HTR-8/SVneo (cell line): ENCODE data around the gene C1QA.

Source experiments
- DNase-seq: peaks from one replicate; pipeline ENCODE4 v3.0.0; 2011; ENCODE audit warnings: low spot score, mixed read lengths; ENCODE audit not compliant: insufficient read length
- FAIRE-seq: peaks from 2 replicates; lab custom pipeline; 2011; peaks lifted over from hg19 to GRCh38; lab: Jason Lieb, UNC

The C1QA gene, protein sequence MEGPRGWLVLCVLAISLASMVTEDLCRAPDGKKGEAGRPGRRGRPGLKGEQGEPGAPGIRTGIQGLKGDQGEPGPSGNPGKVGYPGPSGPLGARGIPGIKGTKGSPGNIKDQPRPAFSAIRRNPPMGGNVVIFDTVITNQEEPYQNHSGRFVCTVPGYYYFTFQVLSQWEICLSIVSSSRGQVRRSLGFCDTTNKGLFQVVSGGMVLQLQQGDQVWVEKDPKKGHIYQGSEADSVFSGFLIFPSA

DNA sequence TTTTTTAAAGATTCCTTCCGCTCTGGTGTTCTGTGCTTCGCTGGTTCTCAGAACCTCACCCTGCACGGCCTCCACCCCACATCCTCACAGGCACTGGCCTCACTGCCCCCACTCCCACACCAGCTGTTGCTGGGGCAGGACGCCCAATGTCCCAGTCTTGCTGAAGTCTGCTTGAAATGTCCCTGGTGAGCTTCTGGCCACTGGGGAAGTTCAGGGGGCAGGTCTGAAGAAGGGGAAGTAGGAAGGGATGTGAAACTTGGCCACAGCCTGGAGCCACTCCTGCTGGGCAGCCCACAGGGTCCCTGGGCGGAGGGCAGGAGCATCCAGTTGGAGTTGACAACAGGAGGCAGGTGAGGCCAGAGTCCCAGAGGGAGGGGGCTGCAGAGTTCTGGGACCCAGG is at the start of gene C1QA:
C1QA (plus strand) TSS at position 276 of the 400 bp plus-strand sequence. CDS start 989 bp downstream, outside the sequence.
- FAIRE-seq = no peak
- DNase-seq = no peak

DNA sequence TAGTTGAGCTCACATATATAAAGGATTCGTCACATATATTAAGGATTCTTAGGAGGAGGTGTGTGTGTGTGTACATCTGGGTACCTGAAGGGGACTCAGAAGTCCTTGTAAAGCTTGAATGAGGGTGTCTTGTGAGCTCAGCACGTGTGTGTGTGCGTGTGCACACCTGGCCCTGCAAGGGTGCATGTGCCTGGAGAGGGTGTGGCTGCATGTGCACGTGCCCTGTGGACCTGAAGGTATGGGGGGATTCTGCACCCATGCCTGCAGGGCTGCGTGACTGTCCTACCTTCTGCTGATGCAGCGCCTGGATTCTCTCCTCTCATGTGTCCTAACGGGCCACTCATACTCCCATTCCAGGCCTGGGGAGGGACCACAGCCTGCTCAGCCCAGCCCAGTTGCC is 49.2 kb upstream of the C1QA start:
- DNase-seq (no peak), FAIRE-seq (no peak)

DNA sequence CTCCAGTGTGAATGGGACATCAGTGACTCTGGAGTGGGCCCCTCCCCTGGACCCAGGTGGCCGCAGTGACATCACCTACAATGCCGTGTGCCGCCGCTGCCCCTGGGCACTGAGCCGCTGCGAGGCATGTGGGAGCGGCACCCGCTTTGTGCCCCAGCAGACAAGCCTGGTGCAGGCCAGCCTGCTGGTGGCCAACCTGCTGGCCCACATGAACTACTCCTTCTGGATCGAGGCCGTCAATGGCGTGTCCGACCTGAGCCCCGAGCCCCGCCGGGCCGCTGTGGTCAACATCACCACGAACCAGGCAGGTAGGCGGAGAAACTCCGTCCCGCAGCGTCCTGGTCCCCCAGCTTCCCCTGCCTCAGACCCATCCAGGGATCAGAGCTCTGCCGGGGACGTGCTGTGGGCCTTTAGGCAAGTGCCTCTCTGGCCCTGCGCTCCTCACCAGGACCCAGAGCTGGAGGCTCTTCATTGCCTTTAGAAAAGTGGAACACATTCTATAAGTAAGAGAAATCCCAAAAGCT is 47.5 kb upstream of the C1QA start:
- DNase-seq (no peak), FAIRE-seq (no peak)

DNA sequence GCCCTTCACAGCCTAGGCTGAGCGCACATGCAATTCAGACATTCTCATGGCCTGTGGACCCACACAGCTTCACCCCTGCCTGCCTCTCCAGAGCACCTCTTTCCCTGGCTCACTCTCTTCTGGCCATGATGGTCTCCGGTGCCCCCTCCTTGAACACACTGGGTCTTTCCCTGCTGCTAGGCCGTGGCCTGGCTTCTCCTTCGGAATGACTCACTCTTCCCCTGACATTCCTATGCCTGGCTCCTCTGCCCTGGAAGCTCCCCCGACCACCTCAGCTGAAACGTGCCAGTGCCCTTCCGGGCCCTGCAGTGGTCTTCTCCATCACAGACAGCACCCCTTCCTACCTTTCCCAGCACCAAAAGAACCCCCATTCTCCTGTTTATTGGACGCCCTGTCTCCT is 44.9 kb upstream of the C1QA start:
- FAIRE-seq (no peak), DNase-seq (peak; percentile 24)

DNA sequence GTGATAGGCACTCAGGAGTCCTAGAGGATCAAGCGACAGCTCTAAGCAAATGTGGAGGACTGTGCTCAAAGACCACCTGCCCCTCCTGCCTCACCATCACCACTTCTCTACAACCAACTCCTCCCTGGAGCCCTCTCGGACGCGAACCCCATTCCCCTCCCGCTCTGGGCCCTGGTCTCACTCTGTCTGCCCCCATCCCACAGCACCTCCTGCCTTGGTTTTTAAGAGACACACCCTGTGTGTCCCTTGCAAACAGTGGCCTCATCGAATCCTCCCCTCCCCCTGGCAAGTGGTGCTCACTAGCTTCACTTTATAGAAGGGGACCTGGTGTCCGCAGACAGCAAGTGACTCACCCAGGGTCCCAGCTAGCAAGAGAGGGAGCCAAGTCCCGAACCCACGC is 44.4 kb upstream of the C1QA start:
- no peak for FAIRE-seq
- no peak for DNase-seq

DNA sequence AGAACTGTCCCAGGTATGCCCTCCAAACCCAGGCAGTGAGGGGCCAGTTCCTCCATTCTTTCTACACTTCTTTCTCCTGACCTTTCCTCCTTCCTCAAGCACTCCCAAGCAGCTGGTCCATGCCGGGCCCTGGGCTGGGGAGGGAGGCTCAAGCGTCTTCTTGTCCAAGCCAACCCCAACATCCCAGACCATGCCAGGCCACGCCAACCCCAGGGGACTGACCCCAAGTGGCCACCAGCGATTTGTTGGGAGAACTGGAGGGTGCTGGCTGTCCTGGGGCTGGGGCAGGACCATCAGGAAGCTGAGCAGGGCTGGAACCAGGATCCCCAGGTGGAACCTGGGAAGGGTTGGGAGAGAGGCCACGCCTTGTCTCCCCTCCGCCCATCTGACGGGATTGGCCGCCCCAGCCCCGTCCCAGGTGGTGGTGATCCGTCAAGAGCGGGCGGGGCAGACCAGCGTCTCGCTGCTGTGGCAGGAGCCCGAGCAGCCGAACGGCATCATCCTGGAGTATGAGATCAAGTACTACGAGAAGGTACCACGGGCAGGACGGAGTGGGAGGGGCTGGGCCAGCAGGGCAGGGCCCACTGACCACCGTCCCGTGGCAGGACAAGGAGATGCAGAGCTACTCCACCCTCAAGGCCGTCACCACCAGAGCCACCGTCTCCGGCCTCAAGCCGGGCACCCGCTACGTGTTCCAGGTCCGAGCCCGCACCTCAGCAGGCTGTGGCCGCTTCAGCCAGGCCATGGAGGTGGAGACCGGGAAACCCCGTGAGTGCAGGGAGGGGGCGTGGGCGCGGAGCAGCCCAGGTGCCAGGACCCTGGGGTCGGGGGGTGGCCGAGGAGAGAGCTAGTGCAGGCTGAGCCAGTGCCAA is 43.3 kb upstream of the C1QA start:
- no peak for DNase-seq
- FAIRE-seq = no peak

DNA sequence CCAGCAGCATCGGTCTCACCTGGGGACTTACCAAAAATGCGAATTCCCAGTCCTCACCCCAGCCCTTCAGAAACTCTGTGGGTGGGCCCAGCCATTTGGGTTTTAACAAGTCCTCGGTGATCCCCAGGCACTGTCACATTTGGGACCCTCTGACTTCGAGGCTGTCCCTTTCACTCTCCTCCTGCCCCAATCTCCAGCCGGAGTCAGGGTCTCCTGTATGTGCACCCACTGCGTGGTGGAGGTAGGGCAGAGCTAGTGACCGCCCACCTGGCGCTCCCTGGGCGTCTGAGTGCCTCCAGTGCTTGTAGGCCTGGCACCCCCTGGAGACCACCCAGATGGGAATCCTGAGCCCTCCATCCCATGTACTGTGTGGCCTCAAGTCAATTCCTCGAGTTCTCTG is 42.0 kb upstream of the C1QA start:
- DNase-seq (no peak), FAIRE-seq (no peak)

DNA sequence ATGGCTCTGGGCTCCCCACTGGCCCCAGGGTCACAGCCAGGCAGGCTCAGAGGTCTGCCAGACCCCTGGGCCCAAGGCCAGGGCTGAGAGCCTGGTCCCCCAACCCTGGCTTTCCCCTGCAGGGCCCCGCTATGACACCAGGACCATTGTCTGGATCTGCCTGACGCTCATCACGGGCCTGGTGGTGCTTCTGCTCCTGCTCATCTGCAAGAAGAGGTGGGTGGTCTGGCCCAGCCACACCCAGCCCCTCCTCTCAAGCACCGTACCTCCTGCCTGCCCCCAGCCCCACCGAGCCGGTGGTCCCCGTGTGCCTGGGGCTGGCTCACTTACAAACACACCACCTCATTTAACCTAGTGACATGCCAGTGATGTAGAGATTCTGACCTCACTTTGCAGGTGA is 41.3 kb upstream of the C1QA start:
- FAIRE-seq (no peak), DNase-seq (no peak)

DNA sequence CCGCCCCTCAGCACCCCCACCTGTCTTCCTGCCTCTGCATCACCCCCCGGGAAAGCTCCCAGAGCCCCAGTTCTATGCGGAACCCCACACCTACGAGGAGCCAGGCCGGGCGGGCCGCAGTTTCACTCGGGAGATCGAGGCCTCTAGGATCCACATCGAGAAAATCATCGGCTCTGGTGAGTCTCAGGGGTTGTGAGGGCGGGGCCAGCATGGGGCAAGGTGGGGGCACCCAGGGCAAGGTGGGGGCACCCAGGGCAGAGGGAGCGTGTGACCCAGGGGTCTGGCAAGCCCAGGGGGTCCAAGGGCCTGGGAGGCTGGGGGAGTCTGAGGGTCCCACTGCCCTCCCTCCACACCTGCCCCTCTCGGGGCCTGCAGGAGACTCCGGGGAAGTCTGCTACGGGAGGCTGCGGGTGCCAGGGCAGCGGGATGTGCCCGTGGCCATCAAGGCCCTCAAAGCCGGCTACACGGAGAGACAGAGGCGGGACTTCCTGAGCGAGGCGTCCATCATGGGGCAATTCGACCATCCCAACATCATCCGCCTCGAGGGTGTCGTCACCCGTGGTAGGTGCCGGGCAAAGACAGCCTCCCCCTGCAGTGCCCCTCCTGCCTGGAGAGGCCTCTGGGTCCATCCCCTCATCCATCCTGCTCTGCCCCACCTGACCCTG is 39.0 kb upstream of the C1QA start:
- no peak for DNase-seq
- no peak for FAIRE-seq

DNA sequence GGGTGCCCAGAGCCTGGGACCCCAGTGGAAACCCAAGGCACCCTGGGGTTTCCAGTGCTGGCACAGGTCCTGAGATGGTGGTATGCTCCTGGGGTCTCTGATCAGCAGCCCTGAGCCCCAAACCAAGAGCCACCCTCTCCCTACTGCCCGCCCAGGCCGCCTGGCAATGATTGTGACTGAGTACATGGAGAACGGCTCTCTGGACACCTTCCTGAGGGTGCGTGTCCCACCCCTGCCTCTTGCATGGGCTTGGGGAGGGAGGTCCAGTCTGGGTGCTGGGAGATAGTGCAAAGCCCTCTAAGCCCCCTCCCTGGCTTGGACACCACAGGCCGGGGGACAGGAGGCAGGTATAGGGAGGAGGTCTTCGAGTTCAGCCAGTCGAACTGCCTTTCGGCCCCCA is 38.4 kb upstream of the C1QA start:
- no peak for FAIRE-seq

DNA sequence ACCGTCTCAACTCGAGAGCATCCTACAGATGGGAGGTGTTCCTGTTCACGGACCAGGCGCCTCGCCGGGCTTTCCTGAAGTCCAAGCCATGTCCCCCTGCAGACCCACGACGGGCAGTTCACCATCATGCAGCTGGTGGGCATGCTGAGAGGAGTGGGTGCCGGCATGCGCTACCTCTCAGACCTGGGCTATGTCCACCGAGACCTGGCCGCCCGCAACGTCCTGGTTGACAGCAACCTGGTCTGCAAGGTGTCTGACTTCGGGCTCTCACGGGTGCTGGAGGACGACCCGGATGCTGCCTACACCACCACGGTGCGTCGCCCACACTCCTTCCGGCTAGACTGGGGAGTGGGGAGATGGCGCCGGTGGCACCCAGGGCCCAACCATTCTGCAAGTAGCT is 37.7 kb upstream of the C1QA start:
- DNase-seq = no peak
- FAIRE-seq = no peak

More for the DNA sequence above, 38.4 kb upstream of the C1QA start:
- no peak for DNase-seq

DNA sequence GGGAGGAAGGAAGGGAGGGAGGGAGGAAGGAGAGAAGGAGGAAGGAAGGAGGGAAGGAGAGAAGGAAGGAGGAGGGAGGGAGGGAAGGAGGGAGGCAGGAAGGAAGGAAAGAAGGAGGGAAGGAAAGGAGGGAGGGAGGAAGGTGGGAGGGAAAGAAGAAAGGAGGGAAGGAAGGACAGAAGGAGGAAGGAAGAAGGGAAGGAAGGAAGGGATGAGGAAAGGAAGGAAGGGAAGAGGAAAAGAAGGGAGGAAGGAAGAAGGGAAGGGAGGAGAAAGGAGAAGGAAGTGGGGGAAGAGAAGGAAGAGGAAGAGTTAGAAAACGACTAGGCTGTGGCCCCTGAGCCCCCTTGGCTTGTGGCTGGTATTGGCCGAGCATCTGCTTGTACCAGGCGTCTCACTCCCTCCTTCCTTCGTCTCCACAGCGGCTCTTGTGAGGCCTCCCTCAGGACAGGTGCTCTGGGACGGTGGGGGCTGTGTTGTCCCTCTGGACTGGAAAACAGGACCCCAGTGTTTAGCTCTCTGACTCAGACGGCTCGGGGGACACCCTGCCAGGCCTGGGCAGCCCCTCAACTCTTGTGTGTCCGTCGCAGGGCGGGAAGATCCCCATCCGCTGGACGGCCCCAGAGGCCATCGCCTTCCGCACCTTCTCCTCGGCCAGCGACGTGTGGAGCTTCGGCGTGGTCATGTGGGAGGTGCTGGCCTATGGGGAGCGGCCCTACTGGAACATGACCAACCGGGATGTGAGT is 36.2 kb upstream of the C1QA start:
- no peak for DNase-seq
- FAIRE-seq = no peak

DNA sequence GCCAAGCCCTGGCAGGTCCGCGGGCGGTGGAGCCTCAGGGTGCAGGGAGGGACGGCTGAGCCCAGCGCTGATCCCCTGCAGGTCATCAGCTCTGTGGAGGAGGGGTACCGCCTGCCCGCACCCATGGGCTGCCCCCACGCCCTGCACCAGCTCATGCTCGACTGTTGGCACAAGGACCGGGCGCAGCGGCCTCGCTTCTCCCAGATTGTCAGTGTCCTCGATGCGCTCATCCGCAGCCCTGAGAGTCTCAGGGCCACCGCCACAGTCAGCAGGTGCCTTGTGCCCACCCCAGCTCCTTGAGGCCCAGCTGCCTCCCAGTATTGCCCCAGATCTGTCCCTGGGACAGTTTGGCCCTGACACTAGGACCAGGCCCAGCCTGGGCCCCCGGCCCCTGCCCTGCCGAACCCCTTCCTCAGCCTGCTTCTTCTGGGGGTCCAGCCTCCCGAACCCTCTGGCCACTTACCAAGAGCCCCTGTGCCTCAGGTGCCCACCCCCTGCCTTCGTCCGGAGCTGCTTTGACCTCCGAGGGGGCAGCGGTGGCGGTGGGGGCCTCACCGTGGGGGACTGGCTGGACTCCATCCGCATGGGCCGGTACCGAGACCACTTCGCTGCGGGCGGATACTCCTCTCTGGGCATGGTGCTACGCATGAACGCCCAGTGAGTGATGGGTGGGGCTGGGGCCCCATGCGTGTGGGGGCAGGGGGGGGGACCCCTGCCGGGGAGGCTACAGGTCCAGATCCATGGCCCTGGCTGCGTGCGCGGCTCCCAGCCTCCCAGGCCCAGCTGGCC is 35.4 kb upstream of the C1QA start:
- FAIRE-seq = no peak
- no peak for DNase-seq

DNA sequence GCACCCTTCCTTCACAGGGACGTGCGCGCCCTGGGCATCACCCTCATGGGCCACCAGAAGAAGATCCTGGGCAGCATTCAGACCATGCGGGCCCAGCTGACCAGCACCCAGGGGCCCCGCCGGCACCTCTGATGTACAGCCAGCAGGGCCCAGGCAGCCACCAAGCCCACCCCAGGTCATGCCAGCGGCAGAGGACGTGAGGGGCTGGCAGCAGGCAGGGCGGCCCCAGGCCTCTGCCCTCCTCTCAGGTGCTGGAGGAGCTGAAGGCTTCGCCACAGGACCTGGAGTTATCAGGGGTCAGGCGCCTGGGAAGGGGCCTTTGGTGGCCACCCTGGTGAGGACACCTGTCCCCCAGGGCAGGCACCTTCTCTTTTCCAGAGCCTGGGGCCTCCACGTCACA is 34.8 kb upstream of the C1QA start:
- DNase-seq = no peak
- FAIRE-seq = no peak

DNA sequence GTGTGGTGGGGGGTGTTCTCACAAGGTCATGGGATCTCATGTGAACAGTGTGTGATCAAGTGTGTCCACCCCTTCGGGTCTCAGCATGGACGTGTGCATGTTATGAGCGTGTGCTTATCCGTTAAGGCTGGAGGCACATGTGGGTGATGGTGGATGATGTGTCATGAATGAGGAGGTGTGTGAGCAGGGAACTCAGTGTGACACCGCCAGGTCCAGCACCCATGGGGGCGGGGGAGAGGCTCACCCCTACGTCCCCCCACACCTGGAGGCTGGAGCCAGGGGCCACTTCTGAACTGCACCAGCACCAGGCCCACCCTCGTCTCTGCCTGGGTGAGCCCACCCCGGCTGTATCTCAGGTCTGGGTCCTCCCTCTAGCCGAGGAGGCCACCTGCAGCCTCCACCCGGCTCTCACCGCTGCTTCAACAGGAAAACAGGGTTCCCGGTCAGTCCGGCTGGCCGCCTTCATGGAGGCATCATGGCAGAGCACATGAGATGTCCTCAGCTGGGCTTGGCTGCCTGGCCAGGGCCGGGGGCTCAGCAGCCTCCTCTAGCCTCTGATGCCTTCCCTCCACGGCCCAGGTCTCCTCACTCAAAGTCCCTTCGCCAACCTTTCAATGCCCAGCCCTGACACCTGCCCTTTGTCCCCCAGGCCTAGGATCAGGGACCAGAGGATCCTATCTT is 34.2 kb upstream of the C1QA start:
- no peak for DNase-seq

DNA sequence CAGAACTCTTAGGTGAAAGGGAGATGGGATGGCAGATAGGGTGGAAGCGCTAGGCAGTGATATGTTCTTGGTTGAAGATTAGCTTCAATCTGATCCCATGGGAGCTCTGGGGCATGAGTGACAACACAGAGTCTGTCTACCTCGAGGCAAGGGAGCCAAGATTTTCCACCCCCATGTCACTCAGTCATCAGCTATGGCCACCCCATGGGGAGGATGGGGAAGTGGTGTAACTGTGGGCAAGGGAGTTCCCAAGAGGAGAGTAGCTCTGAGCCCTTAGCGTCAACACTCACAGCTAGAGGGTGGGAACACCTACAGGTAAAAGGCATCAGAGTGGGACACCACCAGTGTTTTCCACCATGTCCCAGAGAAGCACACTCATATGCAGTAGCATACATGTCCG is 30.3 kb upstream of the C1QA start:
- FAIRE-seq (no peak), DNase-seq (no peak)

More for the DNA sequence above, 34.2 kb upstream of the C1QA start:
- FAIRE-seq = no peak

DNA sequence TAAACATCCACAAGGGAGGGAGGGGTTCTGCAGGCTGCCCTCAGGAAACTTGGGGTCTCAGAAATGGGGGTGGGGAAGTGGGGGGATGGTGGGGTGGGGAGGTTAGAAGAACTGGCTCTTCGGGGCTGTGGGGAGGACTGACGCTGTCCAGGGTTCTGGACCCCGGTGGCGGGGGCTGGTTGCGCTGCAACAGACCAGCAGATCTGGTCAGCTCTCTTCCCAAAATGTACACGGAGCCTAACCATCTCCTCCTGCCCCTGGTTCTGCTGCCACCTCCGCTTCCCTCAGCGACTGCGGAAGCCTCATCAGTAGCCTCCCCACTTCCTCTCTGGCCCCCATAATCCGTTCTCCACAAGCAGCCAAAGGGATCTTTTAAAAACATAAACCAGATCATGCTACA is 29.3 kb upstream of the C1QA start:
- FAIRE-seq = no peak
- DNase-seq = no peak

DNA sequence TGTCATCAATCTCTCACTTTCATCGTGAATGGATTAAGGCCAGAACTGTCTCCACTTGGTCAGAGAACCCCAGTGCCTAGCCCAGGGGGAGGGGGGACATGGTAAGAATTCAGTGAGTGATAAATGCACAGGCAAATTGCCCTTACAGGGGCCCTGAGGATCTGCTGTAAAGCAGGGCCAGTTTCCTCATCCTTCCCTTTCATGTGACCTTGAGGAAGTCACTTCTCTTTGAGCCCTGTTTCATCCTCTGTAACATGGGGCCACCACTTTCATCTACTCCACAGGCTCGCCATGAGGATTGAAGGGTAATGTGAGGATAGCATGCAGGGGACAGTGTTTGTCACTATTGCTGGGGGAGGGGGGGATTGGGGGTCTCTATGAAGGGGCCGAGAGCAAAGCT is 28.1 kb upstream of the C1QA start:
- DNase-seq = no peak
- no peak for FAIRE-seq

DNA sequence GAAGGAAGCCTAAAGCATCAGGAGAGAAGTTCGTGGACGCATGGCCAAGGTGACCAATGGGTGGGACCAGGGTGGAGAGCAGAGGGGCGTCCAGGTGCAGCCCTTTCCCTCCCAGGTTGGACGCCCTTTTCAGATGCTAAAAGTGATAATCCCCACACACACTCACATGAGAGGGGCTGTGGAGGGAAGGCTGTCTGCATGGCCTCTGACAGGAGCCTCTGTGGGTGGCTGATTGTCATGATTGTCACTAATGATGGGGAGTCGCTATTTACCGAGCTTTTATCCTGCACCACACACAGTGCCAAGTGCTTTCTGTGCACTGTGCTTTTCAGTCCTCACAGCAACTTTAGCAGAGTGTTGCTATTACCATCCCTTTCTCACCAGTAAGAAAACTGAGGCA is 27.1 kb upstream of the C1QA start:
- FAIRE-seq (no peak), DNase-seq (no peak)
